Activated CD8-positive, alpha-beta memory T cell treated with anti-CD3 and anti-CD28 coated beads, Interleukin-2, amount 50 U/mL, for 24 hours (primary cell): ENCODE data around the gene TALDO1.
A peak's percentile ranks its signal among the peaks of the same experiment; 100 is the strongest.

Experiments
- DNase-seq: peaks from one replicate; pipeline ENCODE4 v3.0.0-alpha.2; 2020; ENCODE audit errors: extremely low read depth

TALDO1 gene

DNA sequence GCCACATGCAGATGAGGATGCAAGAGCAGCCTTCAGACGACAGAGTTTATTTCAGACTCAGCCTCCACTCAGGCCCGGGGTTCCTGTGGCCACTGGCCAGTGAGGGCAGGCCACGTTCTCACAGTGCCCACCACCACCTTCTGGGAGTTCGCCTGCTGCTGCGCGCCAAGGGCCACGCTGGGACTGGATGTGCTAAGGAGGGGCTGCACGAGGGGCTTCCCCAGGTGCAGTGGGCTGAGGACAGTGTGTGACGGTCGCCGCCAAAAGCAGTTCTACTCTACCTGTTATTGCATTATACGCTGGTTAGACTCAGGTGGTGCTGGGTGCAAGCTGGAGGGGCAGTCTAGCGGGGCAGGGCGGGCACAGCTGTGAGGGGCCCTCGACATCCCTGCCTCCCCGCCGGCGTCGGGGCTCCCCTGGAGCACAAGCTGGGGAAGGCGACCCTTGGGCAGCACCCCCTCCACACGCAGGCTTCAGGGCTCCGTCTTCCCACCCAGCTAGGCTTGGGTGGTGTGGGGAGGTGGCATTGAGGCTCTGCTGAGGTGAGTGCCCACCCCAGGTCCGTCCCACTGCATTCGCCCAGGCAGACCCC is 39.9 kb downstream of the TALDO1 start:
- no peak for DNase-seq

DNA sequence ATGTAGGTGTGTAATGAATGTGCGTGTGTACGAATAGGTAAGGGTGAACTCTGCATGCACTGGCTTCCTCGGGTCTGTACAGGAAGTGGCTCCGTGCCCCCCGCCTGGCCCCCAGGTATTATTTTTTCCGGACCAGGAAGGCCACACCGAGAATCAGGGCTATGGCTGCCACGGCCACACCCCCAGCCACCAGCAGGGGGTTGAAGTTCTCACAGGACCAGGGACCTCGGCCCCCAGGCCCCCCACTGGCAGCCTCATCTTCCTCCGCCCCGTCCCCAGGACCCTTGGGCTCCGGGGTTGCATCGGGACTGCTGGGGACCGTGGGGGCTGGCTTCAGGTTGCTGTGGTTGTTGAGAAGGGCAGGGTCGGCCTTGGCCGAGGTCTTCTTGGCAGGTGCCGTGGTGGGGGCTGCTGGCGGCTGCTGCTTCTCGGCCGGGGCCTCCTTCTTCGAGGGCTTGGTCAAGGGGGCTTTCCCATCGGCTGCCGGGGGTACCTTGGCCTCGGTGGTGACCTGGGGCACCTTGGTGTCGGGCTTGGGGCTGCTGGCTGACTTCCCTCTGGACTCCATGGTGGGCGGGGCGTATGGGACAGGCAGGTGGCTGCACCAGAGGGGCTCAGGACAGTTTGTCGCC is 40.9 kb downstream of the TALDO1 start:
- DNase-seq = no peak

DNA sequence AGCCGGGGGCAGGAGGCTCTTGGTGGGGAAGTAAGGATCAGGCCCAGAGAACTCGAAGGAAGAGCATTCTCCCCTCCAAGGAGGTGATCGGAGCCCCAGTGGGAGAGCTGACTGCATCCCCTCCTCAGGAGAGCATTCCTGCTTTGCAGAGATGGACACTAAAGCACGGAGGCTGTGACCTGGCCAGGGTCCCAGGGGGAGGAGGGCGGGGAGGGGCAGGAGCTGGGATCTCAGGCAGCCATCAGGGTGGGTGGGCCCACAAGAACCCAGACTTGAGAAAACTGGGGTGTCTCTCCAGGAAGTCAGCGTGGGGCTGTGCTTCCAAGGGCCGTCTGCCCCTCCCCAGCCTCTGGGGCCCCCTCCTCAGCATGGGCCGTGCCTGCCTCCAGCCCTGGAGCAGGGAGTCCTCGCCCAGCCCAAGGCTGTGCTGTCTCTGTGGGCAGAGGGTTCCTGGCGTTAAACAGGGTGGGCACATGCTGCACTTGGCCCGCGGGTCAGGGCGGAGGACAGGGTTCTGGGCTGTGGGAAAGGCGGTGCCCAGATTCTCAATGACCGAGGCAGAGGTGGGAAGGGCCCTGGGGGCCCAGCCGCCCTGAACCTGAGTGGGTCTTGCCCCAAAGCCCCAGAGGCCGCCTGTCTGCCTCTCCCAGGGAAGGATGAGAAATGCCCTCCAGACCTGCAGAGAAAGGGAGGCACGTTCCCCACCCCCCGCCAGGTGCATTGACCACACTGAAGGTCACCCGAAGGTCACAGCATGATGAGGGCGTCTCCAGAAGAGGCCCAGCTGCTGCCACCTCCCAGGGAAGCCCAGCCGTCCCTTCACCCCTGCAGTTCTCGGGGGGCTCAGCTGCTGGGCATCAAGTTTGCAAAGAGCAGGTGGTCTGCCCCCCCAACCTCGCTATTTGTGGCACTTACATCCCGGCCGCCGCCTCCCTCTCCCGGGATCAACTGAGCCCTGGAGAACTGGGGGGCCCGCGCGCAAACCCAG is 42.0 kb downstream of the TALDO1 start:
- no peak for DNase-seq

DNA sequence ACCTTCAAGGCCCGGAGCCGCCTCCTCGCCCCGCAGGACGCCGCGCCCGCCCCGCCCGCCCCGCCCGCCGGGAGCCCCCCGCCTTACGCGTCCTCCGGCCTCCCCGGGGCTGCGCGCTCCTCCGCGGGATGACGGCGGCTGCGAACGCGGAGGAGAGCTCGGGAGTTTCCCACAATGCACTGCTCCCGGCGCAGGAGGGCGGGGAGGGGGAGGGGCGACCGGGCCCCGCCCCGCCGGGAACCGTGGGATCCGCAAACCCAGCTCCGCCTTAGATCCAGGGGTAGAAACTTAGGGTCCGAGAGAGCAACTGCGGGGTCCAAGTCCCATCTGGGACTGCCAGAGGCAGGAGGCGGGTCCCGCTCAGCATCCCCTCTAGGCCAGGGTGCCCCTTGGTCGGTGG is 42.7 kb downstream of the TALDO1 start, which contains the start of gene CEND1:
TSS of gene CEND1 (minus strand) at position 148 of the 400 bp plus-strand sequence. CDS start 1,514 bp downstream, outside the sequence.
- DNase-seq = no peak

DNA sequence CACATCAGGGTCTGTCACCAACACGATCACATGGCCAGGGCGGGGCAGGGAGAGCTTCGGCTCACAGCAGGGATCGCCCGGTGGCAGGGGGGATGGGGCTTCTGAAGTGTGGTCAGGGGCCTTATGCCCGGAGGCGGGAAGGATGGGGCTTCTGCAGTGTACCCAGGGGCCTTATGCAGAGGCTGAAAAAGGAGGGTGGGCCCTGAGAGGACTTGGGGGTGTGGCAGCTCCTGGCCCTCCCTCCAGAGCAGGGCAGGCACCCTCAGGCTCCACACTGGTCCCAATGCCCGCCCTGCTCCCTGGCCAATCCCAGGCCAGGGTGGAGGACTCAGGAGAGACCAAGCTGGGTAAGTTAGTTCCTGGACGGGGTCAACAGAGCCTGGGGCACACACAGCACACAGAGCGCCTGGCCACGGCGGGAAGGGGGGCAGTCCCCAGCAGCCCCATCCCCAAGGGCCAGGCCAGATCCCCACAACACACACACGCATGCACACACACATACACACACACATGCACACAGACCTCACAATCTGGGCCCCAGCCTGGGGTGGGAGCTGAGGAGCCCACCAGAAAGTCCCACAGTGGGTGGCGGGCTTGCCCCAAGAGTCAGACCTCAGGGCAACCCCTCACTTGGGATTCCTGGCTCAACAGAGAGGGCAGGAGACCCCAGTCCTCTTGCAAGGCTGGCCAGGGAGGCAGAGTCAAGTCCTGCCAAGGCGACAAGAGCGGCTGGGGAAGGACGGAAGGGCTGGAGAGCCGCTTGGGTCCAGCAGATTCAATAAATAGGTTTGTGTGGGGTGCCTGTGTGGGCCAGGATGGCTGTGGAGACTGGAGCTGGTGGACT is 43.7 kb downstream of the TALDO1 start:
- DNase-seq = no peak

DNA sequence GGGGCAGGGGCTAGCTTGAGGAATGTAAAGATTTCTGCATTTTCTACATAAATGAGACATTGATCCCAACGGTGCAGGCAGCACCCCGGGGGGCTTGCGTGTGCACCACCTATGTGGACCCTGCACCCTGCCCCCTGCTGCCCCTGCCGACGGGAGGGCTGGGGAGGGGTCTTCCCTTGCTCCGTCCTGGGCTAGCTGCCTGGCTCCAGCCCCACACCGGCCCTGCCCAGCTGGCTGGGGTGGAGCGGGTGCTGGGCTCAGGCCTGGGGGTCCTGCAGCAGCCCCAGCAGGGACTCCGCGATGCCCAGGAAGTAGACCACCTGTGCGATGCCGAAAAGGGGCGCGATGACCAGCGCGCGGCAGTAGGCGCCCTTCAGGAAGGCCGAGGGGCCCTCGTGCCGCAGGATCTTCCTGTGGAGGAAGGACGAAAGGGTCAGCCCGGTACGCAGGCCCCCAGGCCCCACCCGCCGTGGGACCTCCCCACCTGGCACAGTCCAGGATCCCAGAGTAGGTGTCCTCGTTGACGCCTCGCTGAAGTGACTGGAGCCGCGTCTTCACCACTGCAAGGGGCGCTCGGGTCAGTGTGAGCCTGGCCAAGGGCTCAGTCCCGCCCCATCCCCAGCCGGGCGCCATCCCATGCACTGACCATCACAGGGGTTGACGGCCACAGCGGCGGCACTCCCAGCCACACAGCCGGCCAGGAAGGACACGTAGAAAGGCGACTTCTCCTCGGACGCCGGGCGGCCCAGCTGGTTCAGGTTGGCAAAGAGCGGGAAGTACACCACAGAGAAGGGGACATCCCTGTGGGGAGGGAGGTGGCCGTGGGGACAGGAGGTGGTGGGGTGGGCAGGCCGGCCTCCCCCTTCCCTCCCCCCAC is 44.6 kb downstream of the TALDO1 start:
- DNase-seq = no peak

DNA sequence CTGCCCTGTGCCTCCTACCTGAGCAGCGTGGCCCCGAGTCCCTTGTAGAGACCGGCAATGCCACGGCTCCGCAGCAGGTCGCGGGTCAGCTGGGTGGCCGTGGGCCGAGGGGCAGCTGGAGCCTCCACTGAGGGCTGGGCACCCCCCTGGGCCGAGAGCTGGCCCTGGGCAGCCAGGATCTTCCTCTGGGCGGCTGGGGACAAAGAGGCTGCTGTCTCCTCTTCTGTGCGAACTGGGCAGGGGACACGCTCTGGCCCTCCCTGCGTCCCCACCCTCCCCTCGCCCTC is 45.2 kb downstream of the TALDO1 start:
- DNase-seq = no peak

DNA sequence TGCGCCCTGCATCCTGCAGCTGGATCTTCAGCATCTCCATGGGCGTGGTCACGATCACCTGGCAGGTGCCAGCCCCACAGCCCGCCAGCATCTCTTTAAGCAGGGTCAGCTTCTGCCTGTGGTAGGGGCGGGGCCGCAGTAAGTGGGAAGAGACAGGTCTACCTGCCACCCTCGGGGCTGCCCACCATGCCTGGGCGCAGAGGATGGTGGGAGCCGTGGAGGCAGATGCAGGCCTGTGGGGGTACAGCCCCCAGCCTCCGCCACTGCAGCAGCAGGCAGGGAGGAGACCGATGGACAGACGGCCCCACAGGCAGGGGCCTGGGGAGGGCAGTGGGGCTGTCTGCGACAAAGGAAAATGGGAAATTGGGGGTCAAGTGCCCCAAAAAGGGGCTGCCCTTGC is 45.6 kb downstream of the TALDO1 start:
- DNase-seq = no peak

DNA sequence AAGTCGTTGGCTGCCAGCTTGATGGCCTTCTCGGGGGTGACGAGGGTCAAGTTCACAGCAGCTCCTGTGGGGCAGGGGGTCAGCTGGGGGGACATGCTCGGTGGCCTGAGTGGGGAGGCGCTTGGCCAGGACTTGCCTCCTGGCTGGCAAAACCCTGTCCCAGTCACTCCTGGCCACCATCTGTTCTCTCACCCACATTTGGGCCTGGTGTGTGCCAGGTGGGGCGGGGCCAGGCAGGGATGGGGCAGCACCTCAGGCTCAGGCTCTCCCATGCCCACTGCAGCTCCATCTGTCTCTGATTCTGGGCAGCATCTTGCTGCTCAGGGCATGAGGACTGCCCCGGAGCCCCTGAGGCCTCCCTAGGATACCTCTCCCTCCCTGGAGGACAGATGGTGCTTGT is 46.3 kb downstream of the TALDO1 start:
- no peak for DNase-seq

DNA sequence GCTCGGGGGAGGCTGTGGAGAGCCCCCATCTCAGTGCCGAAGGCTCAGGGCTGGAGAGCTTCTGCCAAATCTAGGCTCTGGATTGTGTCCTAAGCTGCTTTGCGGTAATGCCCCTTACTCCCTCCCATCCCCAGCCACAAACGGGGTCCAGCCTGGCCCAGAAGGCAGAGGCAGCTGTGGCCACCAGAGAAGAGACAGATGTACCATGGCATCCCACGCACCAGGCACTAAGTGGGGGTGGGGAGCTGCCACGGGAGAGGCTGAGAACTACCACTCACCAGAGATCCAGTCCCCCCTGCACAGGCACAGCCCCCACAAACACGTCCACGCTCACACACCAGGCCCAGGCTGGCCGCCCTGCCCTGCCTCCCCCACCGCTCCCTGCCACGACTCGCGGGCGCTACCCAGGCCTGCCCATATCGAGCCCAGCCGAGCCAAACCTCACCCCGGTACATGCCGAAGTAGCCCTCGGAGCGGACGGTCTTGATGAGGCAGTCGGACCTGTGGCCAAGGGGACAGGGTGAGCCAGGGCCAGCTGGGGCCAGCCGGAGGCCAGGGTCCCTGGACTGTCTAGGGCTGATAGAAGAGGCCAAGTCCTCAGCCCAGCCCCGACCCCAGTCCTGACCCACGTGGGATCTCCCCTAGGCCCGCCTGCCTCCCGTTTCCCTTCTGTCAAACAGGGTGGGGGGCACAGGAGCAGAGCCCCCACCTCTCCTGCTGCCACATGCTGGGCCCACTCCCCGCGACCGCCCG is 46.9 kb downstream of the TALDO1 start:
- DNase-seq = no peak

DNA sequence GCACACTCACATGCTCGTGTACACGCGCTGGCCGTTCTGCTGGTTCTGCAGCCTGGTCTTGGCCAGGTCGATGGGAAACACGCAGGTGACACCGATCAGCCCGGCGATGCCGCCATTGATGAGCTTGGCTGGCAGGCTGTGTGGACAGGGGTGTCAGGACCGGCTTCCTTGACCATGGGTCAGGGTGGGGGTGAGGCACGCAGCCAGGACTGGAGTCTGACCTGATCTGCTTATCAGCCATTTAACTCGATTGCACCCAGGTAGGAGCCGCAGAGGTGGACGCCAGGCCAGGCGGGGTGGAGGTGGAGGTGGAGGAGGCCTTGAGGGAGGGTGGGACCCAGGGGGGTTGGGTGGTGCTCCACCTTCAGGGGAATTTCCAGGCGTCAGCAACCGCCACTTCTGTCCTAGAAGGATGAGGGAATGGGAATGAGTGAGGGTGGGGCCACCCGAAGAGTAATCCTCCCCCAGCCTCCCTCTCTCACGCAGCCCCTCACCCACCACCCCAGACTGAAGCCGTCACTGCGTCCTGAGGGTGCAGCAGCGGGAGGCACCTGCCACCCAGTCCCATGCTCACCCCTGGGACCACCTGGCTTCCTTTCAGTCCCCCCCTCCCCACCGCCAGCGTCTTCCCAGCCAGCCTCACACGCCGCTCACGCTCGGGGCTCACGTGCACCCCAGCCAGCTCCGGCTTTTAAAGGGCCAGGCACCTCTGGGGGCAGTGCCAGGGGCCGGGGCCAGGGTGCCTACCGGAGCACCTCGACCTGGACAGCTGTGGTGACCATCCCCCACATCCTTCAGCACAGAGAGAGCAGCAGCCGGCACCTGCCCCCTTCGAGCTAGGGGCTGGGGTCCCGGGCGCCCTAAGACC is 47.7 kb downstream of the TALDO1 start:
- DNase-seq = no peak

DNA sequence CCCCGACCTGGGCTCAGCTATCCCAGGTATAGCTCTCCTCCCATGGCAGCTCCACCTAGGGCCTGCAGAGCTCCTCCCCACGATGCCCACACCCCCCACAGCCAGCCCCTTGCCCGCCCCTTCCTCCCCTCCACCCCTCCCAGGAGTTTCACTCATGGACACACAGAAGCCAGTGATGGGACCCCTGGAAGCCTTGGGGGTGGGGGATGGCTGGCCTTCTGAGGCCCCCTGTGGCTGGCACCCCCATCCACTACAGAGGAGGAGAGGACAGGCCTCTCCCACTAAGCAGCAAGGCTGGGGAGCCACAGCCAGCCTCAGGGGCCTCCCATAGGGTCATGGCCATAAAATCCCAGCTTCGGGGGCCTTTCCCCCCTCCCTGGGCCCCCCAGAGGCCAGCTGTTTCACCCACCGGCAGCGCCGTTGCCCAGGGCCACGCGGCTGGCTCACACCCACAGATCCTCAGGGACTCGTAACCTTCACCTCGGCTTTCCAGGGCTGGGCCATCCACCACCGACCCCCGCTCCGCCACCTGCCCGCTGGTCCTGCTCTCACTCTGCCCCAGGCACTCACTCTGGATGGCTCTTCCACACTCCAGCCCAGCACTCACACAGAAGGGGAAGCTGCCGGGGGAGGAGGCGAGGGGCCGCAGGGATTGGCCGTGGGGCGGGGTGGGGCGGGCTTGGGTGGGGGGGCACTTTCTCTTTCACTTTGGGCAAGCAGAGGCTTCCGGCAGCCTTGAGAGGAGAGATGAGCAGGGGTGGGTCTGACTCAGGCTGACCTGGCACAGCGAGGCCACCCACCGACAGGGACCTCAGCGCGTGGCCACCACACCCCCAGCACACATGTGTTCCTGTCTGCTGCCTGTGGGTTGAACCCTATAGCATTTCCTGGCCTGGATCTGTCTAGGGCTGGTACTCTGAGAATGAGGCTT is 48.6 kb downstream of the TALDO1 start:
- peak; percentile 68 for DNase-seq

DNA sequence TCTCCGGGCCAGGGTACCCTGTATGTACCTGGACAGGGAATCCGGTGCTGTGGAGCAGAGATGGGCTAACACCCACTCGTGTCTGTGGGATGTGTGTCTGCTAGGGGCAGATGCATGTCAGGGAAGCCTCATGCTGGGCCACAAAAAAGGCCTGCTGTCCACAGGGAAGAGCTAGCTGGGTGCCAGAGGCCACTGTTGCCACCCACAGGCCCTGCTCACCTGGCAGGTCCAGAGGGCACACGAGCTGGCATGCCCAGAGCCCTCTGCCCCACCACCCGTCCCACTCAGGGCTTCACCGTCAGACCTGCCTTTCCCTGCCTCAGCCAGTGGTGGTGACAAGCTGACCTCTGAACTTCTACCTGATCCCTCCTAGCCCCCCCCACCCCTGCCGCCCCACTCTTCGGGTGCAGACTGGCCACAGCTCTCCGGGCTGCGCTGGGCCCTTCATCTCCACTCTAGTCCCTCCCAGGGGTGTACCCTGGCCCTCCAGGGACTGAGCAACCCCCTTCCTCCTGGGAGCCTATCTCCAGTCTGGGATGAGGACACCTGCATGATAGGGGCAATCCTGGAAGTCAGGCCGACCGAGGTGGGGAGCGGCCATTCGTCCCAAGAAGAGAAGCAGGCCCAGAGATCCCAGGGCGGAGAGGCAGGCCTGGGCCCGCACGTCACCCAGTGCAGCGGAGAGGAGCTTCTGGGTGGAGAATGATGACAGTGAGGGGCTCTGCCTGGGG is 49.5 kb downstream of the TALDO1 start:
- no peak for DNase-seq

DNA sequence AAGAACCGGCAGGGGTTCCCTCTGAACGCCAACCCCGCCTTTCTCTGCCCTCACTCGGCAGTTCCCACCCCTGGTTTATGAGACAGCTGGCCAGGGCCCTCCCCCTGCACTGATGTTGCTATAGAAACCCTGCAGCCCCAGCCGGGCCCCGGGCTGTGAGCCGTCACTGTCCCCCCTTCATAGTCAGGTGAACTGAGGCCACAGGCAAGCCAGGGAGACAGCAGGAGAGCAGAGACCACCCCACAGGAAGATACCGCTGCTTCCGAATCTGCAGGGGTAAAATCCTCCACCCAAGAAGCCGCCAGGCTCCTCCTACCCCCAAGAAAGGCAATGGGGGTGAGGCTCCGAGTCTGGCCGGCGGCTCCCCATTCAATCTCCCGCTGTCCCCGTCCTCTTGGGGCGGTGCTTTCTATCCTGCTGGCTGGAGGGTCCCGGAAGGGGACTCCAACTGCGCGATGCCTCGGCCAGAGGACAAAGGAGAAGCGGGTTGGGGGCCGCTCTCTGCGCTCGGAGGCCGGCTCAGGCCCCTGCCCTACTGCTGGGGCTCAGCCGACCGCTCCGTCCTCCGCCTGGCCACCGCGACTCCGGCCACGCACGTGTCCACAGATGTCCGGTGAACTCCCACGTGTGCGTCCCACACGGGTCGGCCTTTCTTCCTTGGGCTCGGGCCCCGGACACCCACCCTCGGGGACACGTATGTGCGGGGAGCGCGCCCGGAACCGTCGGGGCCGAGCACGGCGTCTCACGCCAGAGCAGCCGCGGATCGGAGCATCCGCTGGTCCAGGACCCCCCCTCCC is 50.2 kb downstream of the TALDO1 start:
- peak; percentile 50 for DNase-seq

DNA sequence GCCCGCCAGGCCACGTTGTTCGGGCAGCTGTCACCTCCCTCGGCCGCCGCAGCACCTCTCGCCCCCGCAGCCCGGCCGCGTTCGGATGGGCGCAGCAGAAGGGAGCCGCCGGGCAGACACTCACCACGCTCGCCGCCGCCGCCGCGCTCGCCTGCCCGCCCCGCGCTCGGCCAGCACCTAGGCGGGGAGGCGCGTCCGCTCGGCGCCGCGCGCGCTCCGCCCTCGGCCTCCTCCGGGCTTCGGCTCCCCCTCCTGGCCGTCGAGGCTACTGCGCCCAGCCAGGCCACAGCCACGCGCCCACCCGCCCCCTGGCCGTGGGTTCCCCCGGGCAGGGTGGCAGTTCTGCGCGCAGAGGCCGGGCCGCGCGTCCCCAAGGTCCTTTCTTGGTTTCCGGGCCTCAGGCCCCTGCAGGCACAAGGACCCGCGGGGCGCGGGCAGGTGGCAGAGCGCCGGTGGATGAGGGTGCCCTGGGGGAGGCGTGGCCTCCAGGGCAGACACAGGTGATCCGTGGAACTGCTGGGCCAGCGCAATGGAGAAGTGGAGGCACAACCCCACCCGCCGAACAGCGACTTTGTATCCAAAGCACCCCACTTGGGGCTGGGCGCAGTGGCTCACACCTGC is 50.9 kb downstream of the TALDO1 start, which contains the start of gene SLC25A22:
TSS of gene SLC25A22 (minus strand) at position 189 of the 621 bp plus-strand sequence. CDS start 3,275 bp downstream, outside the sequence.
- no peak for DNase-seq
